HCT116 (cell line): ENCODE measurements around the gene CA12. TPM values are rescaled to one million over a fixed set of nuclear protein-coding genes. Genes with fewer than 3 reads are reported as not detected.

Experiments used
- ATAC-seq: fragments of 200-7000 bp; cut with Tn5 transposase; 2 replicates; pipeline ENCODE4 v1.9.1; 2020; ENCODE audit warnings: mild to moderate bottlenecking, moderate library complexity
- BruUV-seq: library from RNA; stranded (reverse); fragments of 400-500 nt; replicated peaks from 2 replicates; lab custom pipeline; 2021; lab: Mats Ljungman, UMichigan
- CTCF ChIA-PET: fragments of 300-600 bp; sonication (Branson Sonifier 250); formaldehyde crosslinking; loops from one replicate; lab custom pipeline; 2021; ENCODE audit warnings: antibody characterized with exemption; lab: Charles Lee
- POLR2A ChIA-PET: fragments of 300-600, 350-600 bp; sonication (Branson Sonifier 250); formaldehyde crosslinking; loops from one replicate; lab custom pipeline; 2021; ENCODE audit warnings: antibody characterized with exemption; lab: Charles Lee
- RAD21 ChIA-PET, 2 experiments: fragments of 300-600 bp; sonication (Branson Sonifier 250); formaldehyde crosslinking; loops; one replicate each; lab custom pipeline; 2023; ENCODE audit warnings: low total read pairs in 2 of 2; ENCODE audit not compliant: uncharacterized antibody in 2 of 2, unreplicated experiment in 2 of 2, low non-redundant PET in 1 of 2; lab: Charles Lee
- DNase-seq: peaks from one replicate; pipeline ENCODE4 v3.0.0-alpha.2; 2010; ENCODE audit warnings: low read depth, low spot score
- H2AFZ ChIP-seq: fragments of 200-600 bp; shearing (Covaris generic), sonication (generic); 2 replicates; pipeline ENCODE4 v1.6.1; 2017; ENCODE audit warnings: low read depth, mixed run types, mixed read lengths, antibody characterized with exemption, low read length; ENCODE audit not compliant: poor library complexity, severe bottlenecking
- H3K27ac ChIP-seq: 2 replicates; pipeline ENCODE4 v1.5.1; 2012; ENCODE audit warnings: low read depth, low read length
- H3K27me3 ChIP-seq: fragments of 200-600 bp; sonication (generic); 2 replicates; pipeline ENCODE4 v1.6.1; 2016; ENCODE audit warnings: mixed run types, low read length, mixed read lengths; ENCODE audit not compliant: insufficient read depth
- H3K36me3 ChIP-seq, 2 experiments: fragments of 200-500 bp in 1 of 2; fragments of 200-600 bp in 1 of 2; sonication (Bioruptor generic) in 1 of 2; sonication (generic) in 1 of 2; 2 replicates each; pipeline versions ENCODE4 v1.5.1 to v1.6.1; 2014 to 2016; ENCODE audit warnings: low read length in 2 of 2, inconsistent platforms in 1 of 2, mixed read lengths in 1 of 2, mixed run types in 1 of 2; ENCODE audit not compliant: insufficient read depth in 2 of 2, control insufficient read depth in 1 of 2
- H3K4me1 ChIP-seq, 2 experiments: fragments of 200-600 bp in 1 of 2; sonication (generic) in 1 of 2; 2 replicates each; pipeline versions ENCODE4 v1.5.1 to v1.6.1; 2012 to 2017; ENCODE audit warnings: low read length in 2 of 2, inconsistent platforms in 1 of 2, mild to moderate bottlenecking in 1 of 2, mixed read lengths in 1 of 2, mixed run types in 1 of 2, moderate library complexity in 1 of 2; ENCODE audit not compliant: insufficient read depth in 2 of 2, control insufficient read depth in 1 of 2
- H3K4me2 ChIP-seq: fragments of 200-600 bp; sonication (generic); 2 replicates; pipeline ENCODE4 v1.6.1; 2017; ENCODE audit warnings: mixed run types, low read length, mixed read lengths
- H3K4me3 ChIP-seq, 2 experiments: fragments of 200-600 bp in 1 of 2; sonication (generic) in 1 of 2; replicated peaks in 1 of 2; 2 replicates each; pipeline ENCODE4 v1.5.1; 2011 to 2016; ENCODE audit warnings: low read length in 2 of 2, control low read depth in 1 of 2, low read depth in 1 of 2, mild to moderate bottlenecking in 1 of 2, mixed read lengths in 1 of 2, mixed run types in 1 of 2
- H3K79me2 ChIP-seq: fragments of 200-600 bp; sonication (generic); 2 replicates; pipeline ENCODE4 v1.6.1; 2017; ENCODE audit warnings: mild to moderate bottlenecking, mixed run types, low read length, moderate library complexity, mixed read lengths; ENCODE audit not compliant: insufficient read depth
- H3K9ac ChIP-seq: fragments of 200-600 bp; sonication (generic); 2 replicates; pipeline ENCODE4 v1.6.1; 2016; ENCODE audit warnings: low read length, mixed read lengths
- H3K9me2 ChIP-seq: fragments of 200-600 bp; sonication (generic), shearing (Covaris generic); 2 replicates; pipeline ENCODE4 v1.6.1; 2017; ENCODE audit warnings: mixed run types, mild to moderate bottlenecking, moderate library complexity; ENCODE audit not compliant: insufficient read depth
- H3K9me3 ChIP-seq, 2 experiments: fragments of 200-500 bp in 1 of 2; fragments of 200-600 bp in 1 of 2; sonication (Bioruptor generic) in 1 of 2; sonication (generic) in 1 of 2; 2 replicates each; pipeline ENCODE4 v1.6.1; 2014 to 2017; ENCODE audit warnings: low read length in 2 of 2, mixed read lengths in 2 of 2, inconsistent platforms in 1 of 2, low read depth in 1 of 2, mild to moderate bottlenecking in 1 of 2, mixed run types in 1 of 2, moderate library complexity in 1 of 2; ENCODE audit not compliant: control insufficient read depth in 1 of 2, insufficient read depth in 1 of 2
- H4K20me1 ChIP-seq: fragments of 200-600 bp; sonication (generic), shearing (Covaris generic); 2 replicates; pipeline ENCODE4 v1.6.1; 2017; ENCODE audit warnings: mixed run types, mild to moderate bottlenecking, moderate library complexity; ENCODE audit not compliant: insufficient read depth
- CBX3 ChIP-seq: IDR thresholded peaks from 2 replicates; pipeline ENCODE4 v1.6.1; 2012; ENCODE audit warnings: low read depth
- ELF1 ChIP-seq: IDR thresholded peaks from 2 replicates; pipeline ENCODE4 v1.6.1; 2012; ENCODE audit warnings: low read depth, borderline replicate concordance
- EZH2 ChIP-seq: fragments of 200-600 bp; sonication (generic); IDR thresholded peaks from 2 replicates; pipeline ENCODE4 v1.6.1; 2017; ENCODE audit warnings: antibody characterized with exemption, mixed run types
- POLR2A ChIP-seq: IDR thresholded peaks from 2 replicates; pipeline ENCODE4 v1.7.0; 2011; ENCODE audit warnings: borderline replicate concordance; ENCODE audit not compliant: insufficient read depth, insufficient read length; ENCODE audit errors: extremely low read depth
- SIN3A ChIP-seq: IDR thresholded peaks from 2 replicates; pipeline ENCODE4 v1.6.1; 2012; ENCODE audit warnings: low read depth
- SRF ChIP-seq: IDR thresholded peaks from 2 replicates; pipeline ENCODE4 v1.6.1; 2012; ENCODE audit warnings: low read depth
- ZBTB33 ChIP-seq: IDR thresholded peaks from 2 replicates; pipeline ENCODE4 v1.6.1; 2011; ENCODE audit warnings: mild to moderate bottlenecking, low read length, moderate library complexity; ENCODE audit not compliant: insufficient replicate concordance; ENCODE audit errors: extremely low read depth
- intact Hi-C: fragments of 100-400 bp; cut with micrococcal nuclease; formaldehyde crosslinking; loops from 2 replicates; pipeline ENCODE4 v1.10.0; 2022
- total RNA-seq: library from RNA; stranded (reverse); gene quantifications from one replicate; pipeline ENCODE4 v1.2.1, GENCODE V29; 2021; ENCODE audit not compliant: unreplicated experiment

CA12 gene
- total RNA-seq, 1 experiment from 2014 or later, result 1.8 TPM

- no TSS peak for BruUV-seq
- no peak for DNase-seq
- CTCF ChIA-PET, result interaction anchor here (1.2 kb wide), 1 partner anchor 24 kb away, joined by 3 read pairs; no protein-coding TSS in a partner anchor
- Histone ChIP-seq H3K4me1 (peaks cover 19 to 53% of the 10 kb centered on the region in 2 experiments), H2AFZ (no peak overlapping the region), H3K9me3 (no peaks in the 10 kb centered on the region), H3K9me2 (no peaks in the 10 kb centered on the region), H3K4me3 (no peak overlapping the region), H3K4me2 (no peak overlapping the region), H3K27me3 (peaks cover 4% of the 10 kb centered on the region; the same call in 1 of the 2 replicates), H3K27ac (no peak overlapping the region), H3K9ac (no peak overlapping the region), H3K79me2 (no peaks in the 10 kb centered on the region), H4K20me1 (no peaks in the 10 kb centered on the region), H3K36me3 (no peaks in the 10 kb centered on the region)
- no peak for ATAC-seq
- intact Hi-C loops, result no loop called here
- RAD21 ChIA-PET, result no interaction called here
- POLR2A ChIA-PET, result interaction anchor here (1.0 kb wide), 1 partner anchor 11 kb away, joined by 3 read pairs; no protein-coding TSS in a partner anchor
- TF ChIP-seq CBX3, result no peak
- no peak for TF ChIP-seq SIN3A
- TF ChIP-seq ELF1, result no peak
- no peak for TF ChIP-seq EZH2
- no peak for TF ChIP-seq ZBTB33
- no peak for TF ChIP-seq SRF
- no peak for TF ChIP-seq POLR2A
Observed at GRCh38 chr15:63378946-63379345, 2.7 kb downstream of the CA12 start.
